Left ventricle myocardium inferior (tissue), 1 donor: Measurements from ENCODE around the gene MMP13. TPM values are rescaled to one million over a fixed set of nuclear protein-coding genes. Genes with fewer than 3 reads are reported as not detected.
A peak's percentile ranks its signal among the peaks of the same experiment; 100 is the strongest.

ENCODE experiments used
- DNase-seq: peaks from one replicate; pipeline ENCODE4 v3.0.0-alpha.2; 2020
- H3K27ac ChIP-seq: fragments of 200-600 bp; replicated peaks from 2 replicates; pipeline ENCODE4 v1.8.0; 2021
- H3K27me3 ChIP-seq: fragments of 200-600 bp; 2 replicates; pipeline ENCODE4 v1.8.0; 2021; ENCODE audit warnings: low read depth
- H3K36me3 ChIP-seq: fragments of 200-600 bp; 2 replicates; pipeline ENCODE4 v1.8.0; 2021
- H3K4me1 ChIP-seq: fragments of 200-600 bp; 2 replicates; pipeline ENCODE4 v1.8.0; 2021
- H3K4me3 ChIP-seq: fragments of 200-600 bp; 2 replicates; pipeline ENCODE4 v1.8.0; 2021; ENCODE audit warnings: mild to moderate bottlenecking, moderate library complexity
- H3K9me3 ChIP-seq: fragments of 200-600 bp; replicated peaks from 2 replicates; pipeline ENCODE4 v1.8.0; 2021
- intact Hi-C: fragments of 100-400 bp; cut with micrococcal nuclease; formaldehyde crosslinking; loops from one replicate; pipeline ENCODE4 v1.11.0; 2022
- total RNA-seq: library from RNA; stranded (reverse); fragmentation: NEBNext Ultra II Directional; extraction: Animal tissue kit (Norgen Biotek cat#: 25700); gene quantifications from one replicate; pipeline ENCODE4 v1.2.1, GENCODE V29; 2021
- TF ChIP-seq, protein P1 (sequence below): fragments of 200-600 bp; IDR thresholded peaks from 2 replicates; pipeline ENCODE4 v1.8.0; 2021; ENCODE audit warnings: antibody characterized with exemption, mild to moderate bottlenecking, borderline replicate concordance
- donor health status: DM: no; HTN: yes; CAD: no; lungs with severe emphysema.

Gene MMP13
- total RNA-seq, 1 donor from 2014 or later: not detected

DNA sequence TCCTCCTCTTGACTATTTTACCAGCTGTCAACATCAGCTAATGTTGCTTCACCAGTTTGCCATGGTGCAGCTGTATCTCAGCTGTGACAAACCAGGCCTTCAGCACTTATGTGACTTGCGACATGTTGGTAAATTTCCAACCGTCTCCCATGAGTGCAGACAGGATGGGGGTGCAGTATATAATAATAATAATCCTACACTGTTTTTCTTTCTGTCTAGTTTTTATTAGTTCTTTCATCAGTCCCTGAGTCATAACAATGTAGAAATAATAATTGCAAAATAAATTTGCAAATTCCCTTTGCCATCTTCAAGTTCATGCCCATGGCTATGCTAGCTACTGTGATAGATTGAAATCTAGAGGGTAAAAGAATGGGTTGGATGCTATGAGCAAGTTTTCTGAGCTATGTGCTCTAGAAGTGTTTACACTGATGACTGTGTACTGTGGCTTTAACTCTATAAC is 4.9 kb downstream of the MMP13 start:
- Histone ChIP-seq H3K27ac (no peak overlapping the region), H3K4me3 (no peak overlapping the region), H3K27me3 (no peaks in the 10 kb centered on the region), H3K36me3 (no peaks in the 10 kb centered on the region), H3K9me3 (no peaks in the 10 kb centered on the region), H3K4me1 (no peaks in the 10 kb centered on the region)
- intact Hi-C loops: no loop called here
- no peak for DNase-seq
- TF ChIP-seq, protein P1, sequence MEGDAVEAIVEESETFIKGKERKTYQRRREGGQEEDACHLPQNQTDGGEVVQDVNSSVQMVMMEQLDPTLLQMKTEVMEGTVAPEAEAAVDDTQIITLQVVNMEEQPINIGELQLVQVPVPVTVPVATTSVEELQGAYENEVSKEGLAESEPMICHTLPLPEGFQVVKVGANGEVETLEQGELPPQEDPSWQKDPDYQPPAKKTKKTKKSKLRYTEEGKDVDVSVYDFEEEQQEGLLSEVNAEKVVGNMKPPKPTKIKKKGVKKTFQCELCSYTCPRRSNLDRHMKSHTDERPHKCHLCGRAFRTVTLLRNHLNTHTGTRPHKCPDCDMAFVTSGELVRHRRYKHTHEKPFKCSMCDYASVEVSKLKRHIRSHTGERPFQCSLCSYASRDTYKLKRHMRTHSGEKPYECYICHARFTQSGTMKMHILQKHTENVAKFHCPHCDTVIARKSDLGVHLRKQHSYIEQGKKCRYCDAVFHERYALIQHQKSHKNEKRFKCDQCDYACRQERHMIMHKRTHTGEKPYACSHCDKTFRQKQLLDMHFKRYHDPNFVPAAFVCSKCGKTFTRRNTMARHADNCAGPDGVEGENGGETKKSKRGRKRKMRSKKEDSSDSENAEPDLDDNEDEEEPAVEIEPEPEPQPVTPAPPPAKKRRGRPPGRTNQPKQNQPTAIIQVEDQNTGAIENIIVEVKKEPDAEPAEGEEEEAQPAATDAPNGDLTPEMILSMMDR: no peak

DNA sequence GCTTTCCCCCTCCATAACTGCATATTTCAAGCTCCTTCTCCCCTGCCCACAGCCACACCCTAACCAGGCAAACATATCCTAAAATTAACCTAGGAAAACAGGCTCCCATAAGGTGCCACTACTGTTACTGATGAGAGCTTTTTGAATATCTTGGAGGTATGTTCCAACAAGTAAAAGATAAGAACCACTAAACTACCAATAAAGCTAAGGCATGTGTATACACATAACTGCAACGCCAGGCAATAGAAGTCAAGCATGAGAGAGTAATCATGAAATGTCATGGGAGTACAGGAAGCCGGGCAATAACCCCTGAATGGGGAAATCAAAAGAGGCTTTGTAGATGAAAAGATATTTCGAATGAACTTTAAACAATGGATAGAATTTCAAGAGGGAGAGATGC is 9.3 kb downstream of the MMP13 start:
- intact Hi-C loops: no loop called here
- Histone ChIP-seq H3K9me3 (no peaks in the 10 kb centered on the region), H3K27me3 (no peaks in the 10 kb centered on the region), H3K36me3 (no peaks in the 10 kb centered on the region), H3K4me3 (no peak overlapping the region), H3K4me1 (no peaks in the 10 kb centered on the region), H3K27ac (no peak overlapping the region)
- DNase-seq: no peak
- TF ChIP-seq, protein P1: no peak

DNA sequence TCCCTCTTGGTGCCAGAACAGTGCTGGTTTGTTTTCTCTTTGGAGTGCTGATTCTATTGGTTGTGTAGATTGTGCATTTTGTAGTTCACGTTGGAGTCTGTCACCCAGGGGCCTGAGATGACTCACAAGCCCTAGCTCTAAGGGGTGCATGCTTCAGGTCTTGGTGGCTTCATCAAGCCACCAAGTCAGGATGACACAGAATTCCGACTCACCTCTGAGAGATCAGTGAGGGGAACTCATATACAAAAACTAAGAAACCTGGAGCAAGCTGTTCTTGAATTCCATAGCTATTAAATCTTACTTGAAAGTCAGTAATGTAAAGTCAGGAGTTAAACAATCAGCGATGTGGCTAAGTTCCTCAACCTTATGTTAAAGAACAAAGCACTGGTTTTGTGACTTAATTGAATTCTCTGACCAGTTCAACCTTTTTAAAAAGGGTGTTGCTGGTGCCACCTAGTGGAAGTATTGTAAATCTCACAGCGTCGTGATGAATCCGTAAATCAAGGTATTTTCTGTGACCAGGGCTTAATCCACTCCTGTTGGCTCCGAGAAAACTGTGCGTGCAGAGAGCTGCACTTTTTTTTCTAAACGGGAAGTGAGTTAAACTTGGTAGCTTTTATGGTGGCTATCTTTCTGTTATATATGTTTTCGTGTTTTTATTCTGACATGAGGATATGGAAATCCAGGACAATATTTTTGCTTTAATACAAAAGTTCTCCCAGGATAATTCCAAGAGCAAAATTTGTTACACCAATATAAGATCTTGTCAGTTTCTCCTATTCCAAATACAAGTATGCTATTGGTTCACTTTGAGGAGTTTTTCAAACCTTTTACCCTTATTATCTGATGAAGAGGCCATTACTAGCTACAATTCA is 14.6 kb downstream of the MMP13 start:
- DNase-seq: no peak
- peaks cover under 1% of the 10 kb centered on the region for H3K27me3 ChIP-seq
- TF ChIP-seq, protein P1: peak; percentile 85
- H3K27ac ChIP-seq: no peak overlapping the region
- H3K4me3 ChIP-seq: no peak overlapping the region
- intact Hi-C loops: loop anchor here (5.0 kb wide), 1 partner anchor 209 kb away; no protein-coding TSS in a partner anchor
- H3K9me3 ChIP-seq: peaks cover 6% of the 10 kb centered on the region
- H3K36me3 ChIP-seq: no peaks in the 10 kb centered on the region
- H3K4me1 ChIP-seq: no peaks in the 10 kb centered on the region

DNA sequence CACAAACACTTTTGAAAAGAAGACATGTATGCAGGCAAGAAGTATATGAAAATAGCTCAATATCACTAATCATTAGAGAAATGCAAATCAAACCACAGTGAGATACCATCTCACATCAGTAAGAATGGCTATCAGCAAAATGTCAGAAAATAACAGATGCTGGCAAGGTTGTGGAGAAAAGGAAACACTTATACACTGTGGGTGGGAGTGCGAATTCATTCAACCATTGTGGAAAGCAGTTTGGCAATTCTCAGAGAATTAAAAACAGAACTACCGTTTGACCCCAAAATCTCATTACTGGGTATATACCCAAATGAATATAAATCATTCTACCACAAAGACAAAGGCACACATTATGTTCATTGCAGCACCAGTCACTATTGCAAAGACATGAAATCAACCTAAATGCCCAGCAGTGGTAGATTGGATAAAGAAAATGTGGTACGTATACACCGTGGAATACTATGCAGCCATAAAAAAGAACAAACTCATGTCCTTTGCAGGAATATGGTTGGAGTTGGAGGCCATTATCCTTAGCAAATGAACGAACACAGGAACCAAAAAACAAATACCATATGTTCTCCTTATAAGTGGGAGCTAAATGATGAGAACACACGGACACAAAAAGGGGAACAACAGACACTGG is 18.5 kb downstream of the MMP13 start:
- Histone ChIP-seq H3K4me1 (no peaks in the 10 kb centered on the region), H3K4me3 (no peak overlapping the region), H3K9me3 (peaks cover 6% of the 10 kb centered on the region), H3K27me3 (peaks cover 18% of the 10 kb centered on the region), H3K36me3 (no peaks in the 10 kb centered on the region), H3K27ac (no peak overlapping the region)
- intact Hi-C loops: no loop called here
- DNase-seq: no peak
- TF ChIP-seq, protein P1: no peak

DNA sequence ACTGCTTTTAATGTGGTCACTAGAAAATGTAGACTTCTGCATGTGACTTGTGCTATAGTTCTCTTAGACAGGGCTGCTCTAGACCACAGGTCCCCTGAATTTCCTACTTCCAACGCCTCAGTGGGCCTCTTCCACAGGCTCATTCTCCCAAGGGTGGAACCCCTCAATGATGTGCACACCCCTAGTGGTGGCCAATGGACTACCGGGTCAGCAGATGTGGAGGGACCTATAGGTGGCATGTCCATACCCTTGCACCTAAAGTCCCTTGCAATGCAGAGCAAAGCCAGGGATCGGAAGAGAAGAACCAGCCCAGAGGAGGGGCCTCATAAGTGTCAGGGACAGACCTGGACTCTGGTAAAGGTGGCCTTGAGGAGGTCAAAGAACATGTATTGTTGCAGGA is 20.0 kb downstream of the MMP13 start:
- no peak for DNase-seq

More for the DNA sequence above, 20.0 kb downstream of the MMP13 start:
- no peaks in the 10 kb centered on the region for H3K36me3 ChIP-seq
- peaks cover 18% of the 10 kb centered on the region for H3K27me3 ChIP-seq
- no peak overlapping the region for H3K27ac ChIP-seq
- TF ChIP-seq, protein P1: no peak
- intact Hi-C loops: no loop called here
- H3K4me1 ChIP-seq: no peaks in the 10 kb centered on the region
- no peak overlapping the region for H3K4me3 ChIP-seq
- peaks cover 6% of the 10 kb centered on the region for H3K9me3 ChIP-seq
